CD4-positive, alpha-beta T cell treated with Interleukin-15 for 4 hours (primary cell): ENCODE results near the gene KRT10.

ENCODE experiments used
- DNase-seq: peaks from one replicate; pipeline ENCODE4 v3.0.0-alpha.2; 2020; ENCODE audit warnings: low spot score

The KRT10 gene

GRCh38 chr17:40803617-40804082 lies 18.8 kb downstream of the KRT10 start:
- DNase-seq = peak; percentile 69

GRCh38 chr17:40801157-40801556 lies 21.3 kb downstream of the KRT10 start:
- DNase-seq = no peak

DNA sequence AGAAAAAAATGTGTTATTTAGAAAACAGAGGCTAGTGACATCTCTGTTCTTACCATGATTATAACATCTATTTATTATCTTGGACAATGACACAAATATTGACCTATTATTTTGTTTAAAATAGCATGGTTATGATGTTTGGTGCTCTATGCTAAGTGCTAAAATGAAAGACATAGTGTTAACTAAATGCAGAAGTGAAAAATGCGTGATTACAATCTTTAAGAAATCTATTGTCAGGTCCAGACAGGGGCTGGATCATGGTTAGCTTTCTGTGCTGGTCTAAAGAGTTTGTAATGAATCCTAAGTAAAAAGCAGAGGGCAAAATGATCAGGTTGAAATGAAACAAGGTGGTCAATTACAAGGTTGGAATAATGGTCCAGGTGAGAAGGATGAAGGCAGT lies 22.0 kb downstream of the KRT10 start:
- no peak for DNase-seq

DNA sequence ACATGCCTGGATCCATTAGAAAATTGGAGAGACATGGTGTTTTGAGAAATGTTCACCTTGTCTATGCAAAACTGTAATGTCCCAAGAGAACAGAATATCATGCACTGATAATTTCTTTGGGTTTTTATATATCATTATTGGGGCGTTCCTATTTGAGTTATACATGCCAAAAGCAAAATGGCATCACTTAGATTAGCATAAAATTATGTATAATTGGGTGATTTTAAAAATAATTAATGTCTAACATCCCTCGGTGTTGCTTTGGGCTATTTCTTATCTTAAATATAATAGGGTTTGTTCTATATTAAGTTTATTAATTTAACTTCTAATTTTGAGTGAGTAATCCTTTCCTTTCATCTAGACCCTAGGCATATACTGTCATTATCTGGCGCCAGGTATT lies 22.6 kb downstream of the KRT10 start, which contains the start of gene KRT28:
Gene KRT28, minus strand, starts transcription at position 101 of the 400 bp plus-strand sequence. Its CDS starts 66 bp downstream, at position 35.
- DNase-seq = no peak

DNA sequence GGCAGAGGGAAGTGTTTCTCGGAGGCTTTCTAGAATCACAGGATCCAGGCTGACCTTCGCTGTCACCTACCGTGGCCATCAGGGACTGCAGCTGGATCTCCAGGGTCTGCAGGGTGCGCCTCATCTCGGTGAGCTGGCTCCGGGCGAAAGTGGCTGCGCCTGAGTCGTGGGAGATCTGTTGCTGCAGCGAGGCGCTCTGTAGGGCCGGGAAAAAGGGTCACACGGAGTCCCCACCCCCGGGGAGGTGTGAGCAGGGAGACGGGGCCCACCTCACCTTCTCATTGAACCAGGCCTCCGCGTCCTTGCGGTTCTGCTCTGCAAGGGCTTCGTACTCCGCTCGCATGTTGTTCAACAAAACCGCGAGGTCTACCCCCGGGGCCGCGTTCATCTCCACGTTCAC lies 25.6 kb downstream of the KRT10 start:
- DNase-seq = no peak

- no peak for DNase-seq
Observed at GRCh38 chr17:40795019-40795667, 27.3 kb downstream of the KRT10 start.

- no peak for DNase-seq
Observed at GRCh38 chr17:40794466-40794865, 27.9 kb downstream of the KRT10 start.

DNA sequence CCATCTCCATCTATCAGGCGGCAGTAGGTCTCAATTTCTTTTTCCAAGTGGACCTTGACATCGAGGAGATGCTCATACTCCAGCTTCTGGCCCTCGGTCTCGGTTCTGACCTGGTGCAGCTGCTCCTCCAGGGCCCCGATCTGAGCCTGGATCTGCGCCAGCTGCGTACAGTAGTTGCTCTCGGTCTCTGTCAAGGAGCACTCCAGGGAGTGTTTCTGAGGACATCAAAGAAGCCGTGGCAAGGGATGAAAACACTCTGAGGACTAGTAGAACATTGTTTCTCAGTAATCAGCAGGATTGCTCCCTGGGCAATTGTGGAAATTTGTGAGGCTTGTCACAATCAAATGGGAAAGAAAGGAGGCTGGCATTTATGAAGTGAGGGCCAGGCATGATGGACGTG lies 28.6 kb downstream of the KRT10 start:
- DNase-seq = no peak

DNA sequence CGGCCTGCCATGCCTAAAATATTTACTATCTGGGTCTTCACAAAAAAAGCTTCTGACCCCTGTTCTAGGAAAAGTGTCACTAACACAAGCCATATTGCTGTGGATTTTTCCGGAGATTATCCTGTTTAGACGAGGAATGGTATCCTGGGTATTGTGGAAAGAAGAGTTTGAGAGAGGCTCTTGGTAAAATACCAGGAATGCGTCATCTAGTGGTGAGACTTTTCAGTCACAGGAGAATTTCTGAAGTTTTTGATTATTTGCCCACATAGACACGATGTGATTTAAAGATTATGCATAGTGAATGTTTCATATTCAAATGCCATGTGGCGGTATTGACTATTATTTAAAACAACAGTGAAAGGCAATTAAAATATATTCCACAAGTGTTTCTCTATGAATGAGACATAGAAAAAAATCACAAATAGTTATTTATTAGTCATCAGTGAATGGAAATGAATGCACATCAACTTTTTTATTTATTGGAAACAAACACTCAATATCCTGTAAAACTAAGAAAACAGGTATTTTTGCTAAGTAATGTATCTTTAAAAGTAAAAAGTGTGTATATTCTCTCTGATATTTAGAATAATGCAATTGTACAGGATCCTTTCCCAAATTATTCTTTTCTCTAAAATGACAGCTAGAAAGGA lies 30.5 kb downstream of the KRT10 start:
- no peak for DNase-seq

DNA sequence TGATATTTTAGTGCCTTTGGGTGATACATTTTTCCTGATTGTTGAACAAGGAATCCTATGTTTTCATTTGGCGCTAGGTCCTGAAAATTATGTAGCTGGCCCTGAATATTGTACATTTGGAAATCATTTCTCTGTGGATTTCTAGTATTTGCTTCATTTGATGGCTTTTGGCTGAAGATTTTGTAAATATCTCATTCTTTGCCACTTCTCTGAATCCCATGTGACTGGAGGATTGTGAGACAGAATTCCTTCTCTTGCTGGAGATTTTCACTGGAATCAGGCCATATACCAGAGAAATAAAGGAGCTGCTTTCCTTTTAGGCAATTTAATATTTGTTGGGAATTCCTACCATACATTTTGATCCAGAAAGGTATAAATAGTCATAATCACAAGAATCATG lies 31.3 kb downstream of the KRT10 start:
- no peak for DNase-seq

GRCh38 chr17:40782450-40782849 lies 40.0 kb downstream of the KRT10 start, which contains the start of gene KRT27:
Gene KRT27 (minus strand): TSS chr17:40782550. CDS start chr17:40782493, 57 bp downstream.
- no peak for DNase-seq

- no peak for DNase-seq
Observed at GRCh38 chr17:40779181-40779909, 43.1 kb downstream of the KRT10 start.

DNA sequence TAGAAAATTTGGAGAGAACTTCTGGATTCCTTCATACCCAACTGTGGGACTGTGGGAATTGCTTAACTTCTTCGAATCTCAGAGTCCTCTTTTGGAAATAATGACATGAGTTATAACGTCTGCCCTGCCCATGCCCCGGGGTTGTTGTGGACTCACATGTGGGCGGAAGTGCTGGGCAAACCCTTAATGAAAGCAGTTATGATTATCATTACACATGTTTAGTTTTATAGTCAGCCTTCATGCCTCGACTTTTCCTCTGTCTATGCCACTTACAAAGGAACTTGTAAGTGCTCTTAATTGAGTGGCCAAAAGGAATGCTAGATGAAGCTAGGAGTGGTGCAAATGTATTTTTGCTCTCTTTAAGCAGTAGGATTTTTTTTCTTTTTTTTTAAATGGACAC lies 44.0 kb downstream of the KRT10 start:
- no peak for DNase-seq

GRCh38 chr17:40777971-40778370 lies 44.4 kb downstream of the KRT10 start:
- no peak for DNase-seq

DNA sequence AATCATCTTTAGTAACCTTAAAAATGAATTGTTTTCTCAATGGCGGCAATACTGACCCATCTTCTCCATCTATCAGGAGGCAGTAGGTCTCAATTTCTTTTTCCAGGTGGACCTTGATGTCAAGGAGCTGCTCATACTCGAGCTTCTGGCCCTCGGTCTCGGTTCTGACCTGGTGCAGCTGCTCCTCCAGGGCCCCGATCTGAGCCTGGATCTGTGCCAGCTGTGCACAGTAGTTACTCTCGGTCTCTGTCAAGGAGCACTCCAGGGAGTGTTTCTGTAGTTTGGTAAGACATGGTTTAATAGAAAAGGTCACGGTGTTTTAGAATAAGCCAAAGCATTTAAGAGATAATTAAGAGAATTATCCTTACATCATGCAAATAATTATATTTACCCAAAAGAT lies 45.0 kb downstream of the KRT10 start:
- no peak for DNase-seq

DNA sequence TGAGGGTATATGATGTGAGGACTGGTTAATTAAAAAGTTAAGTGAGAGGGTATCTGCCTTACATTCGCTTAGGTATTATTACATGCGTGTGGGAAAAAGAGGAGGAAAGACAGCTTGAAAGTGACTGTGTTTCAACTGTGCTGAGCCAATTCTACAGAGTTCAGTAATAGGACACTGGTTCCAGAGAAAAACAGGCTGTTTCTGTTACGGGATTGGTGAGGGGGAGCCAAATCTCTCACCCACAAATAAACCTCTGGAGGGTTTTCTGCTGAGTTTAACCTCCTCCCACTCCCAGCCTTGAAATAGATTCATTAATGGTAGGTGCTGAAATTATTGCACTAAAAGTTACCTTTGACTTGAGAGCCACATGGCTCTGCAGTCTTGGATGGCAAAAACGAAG lies 46.5 kb downstream of the KRT10 start:
- no peak for DNase-seq

- DNase-seq = no peak
Observed at GRCh38 chr17:40772101-40772500, 50.3 kb downstream of the KRT10 start, which contains the start of gene KRT26. Gene KRT26 (minus strand): TSS chr17:40772201. CDS start chr17:40772113, 88 bp downstream.
